T-helper 2 cell (primary cell): ENCODE measurements around the gene AGPAT1.
"Not testable (repeated sequence)": the region's sequence is repeated elsewhere in the genome, so short reads cannot be mapped to it uniquely, and the experiment has no call there.

Source experiments
- DNase-seq, 5 experiments: peaks; one replicate each; pipeline versions ENCODE4 v3.0.0 to v3.0.0-alpha.2; 2012 to 2022

AGPAT1 gene

GRCh38 chr6:32198866-32199265 is 23.0 kb upstream of the AGPAT1 start:
- no peak for DNase-seq

DNA sequence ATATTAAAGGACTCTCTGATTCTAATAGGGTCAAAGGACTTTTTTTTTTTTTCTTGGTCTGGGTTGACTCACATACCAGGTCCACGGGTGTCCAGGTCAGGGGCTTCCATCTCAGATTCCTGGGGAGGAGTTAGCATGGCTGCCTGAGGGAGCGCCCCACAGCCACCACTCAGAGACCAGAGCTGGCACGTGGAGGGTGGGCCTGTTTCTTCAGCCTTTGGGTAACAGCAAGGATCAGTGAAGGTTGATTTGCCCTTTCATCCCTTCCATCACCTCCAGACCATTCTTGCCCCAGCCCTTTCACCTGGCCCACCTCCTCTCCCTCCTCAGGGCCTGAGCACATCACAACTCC is 22.4 kb upstream of the AGPAT1 start:
- DNase-seq, result no peak

DNA sequence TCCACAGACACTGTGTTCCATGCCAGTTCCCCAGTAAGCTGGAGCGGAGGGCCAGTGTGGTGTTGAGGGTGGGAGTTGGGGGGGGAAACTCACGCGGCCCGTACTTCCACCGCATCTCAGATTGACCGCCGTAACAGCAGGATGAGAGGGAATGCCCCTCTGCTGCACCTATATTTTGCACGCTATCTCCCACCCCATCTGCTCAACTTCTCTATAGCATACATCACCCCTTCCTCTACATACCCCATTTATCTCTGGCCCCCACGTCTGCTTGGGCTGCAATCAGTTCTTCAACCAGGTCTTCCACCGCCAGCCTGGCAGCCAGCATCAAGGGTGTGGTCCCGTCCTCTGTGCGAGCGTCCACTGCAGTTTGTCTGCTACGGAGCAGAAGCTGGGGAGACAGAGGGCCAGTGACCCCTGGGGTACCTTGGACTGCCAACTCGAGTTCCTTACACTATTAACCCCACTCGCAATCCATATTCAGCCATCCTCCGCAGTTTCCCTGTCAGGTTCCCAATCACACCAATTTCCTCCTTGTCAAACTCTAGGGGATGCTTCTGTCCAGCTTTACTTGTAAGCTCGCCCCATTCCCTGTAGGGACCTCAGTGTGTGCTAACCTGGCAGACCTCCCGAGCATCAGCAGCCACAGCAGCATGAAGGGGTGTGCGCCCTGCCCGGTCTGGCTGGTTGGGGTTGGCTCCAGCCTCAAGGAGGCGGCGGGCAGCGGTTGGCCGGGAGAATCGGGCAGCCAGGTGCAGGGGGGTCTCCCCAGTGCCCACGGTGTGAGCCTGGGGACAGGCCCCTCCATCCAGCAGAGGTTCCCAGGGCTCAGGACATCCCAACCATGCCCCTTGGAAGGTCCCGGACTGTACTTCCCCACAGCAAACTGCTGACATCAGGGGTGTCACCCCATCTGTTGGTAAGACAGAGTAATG is 21.1 kb upstream of the AGPAT1 start:
- no peak for DNase-seq

- peak; percentile 20 to 67 (median 37) for DNase-seq
Observed at GRCh38 chr6:32195902-32196681, 20.2 kb upstream of the AGPAT1 start.

DNA sequence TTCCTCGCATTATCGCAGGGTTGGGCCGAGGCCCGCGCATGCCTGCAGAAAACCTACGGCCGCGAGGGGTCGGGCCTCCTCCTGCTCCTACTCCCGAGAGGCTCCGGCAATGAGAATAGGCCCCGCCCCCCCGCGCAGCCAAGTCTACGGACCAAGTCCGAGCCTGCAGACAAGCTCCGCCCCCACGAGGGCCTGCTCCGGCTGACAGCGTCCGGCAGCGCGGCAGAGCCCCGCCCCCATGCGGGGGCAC is 19.7 kb upstream of the AGPAT1 start:
- peak; percentile 98 to 100 (median 100) for DNase-seq

GRCh38 chr6:32194825-32195651 is 19.2 kb upstream of the AGPAT1 start:
- DNase-seq, result peak in 1 of 5 experiments; percentile 63

DNA sequence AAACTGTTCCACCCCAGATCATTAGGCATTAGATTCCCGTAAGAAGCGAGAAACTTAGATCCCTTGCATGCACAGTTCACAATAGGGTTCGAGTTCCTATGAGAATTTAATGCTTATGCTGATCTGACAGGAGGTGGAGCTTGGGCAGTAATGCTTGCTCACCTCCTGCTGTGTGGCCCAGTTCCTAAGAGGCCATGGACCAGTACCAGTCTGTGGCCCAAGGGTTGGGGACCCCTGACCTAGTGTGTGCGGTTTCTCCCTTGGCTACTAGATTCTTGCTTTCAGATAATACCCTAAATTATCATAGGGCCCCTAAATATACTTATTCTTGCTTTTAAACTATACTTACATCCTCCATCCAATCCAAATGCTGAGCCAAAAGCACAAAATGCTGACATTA is 18.5 kb upstream of the AGPAT1 start:
- DNase-seq, result no peak

GRCh38 chr6:32193096-32193495 is 17.2 kb upstream of the AGPAT1 start:
- DNase-seq, result not testable (repeated sequence)

DNA sequence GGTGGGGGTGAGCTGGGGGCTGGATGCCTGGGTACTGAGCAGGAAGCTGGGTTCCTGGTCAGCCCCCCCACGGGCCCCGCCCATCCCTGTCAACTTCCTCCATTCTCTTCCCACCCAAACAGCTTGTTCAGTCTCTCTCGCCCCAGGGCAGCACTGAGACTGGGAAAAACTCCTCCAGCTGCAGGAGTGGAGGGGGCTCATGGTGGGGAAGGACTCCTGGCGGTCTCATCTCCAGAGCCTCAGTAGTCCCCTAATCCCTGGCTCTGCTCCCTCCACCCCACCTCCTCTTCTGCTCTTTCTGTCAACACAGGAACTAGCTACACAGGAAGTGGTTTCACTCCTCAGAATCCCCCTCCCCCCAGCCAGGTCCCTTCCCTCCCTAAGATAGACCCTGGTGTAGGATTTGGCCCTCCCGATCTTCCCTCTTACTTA is 16.7 kb upstream of the AGPAT1 start, which contains the start of gene GPSM3:
GPSM3 (minus strand) TSS at position 36 of the 432 bp plus-strand sequence. CDS start 130 bp downstream, outside the sequence.
- peak in 4 of 5 experiments; percentile 13 to 86 (median 50) for DNase-seq

GRCh38 chr6:32191696-32192607 is 16.1 kb upstream of the AGPAT1 start:
- DNase-seq, result peak in 2 of 5 experiments; percentile 25 to 32

- DNase-seq, result no peak
Observed at GRCh38 chr6:32190911-32191677, 15.2 kb upstream of the AGPAT1 start.

- peak; percentile 49 to 95 (median 67) for DNase-seq
Observed at GRCh38 chr6:32190054-32190851, 14.4 kb upstream of the AGPAT1 start, which contains the start of gene PBX2. Gene PBX2, minus strand, starts transcription at chr6:32190202. Its CDS starts 287 bp downstream, at chr6:32189915.

GRCh38 chr6:32189742-32190053 is 13.8 kb upstream of the AGPAT1 start:
- peak in 1 of 5 experiments; percentile 23 for DNase-seq

DNA sequence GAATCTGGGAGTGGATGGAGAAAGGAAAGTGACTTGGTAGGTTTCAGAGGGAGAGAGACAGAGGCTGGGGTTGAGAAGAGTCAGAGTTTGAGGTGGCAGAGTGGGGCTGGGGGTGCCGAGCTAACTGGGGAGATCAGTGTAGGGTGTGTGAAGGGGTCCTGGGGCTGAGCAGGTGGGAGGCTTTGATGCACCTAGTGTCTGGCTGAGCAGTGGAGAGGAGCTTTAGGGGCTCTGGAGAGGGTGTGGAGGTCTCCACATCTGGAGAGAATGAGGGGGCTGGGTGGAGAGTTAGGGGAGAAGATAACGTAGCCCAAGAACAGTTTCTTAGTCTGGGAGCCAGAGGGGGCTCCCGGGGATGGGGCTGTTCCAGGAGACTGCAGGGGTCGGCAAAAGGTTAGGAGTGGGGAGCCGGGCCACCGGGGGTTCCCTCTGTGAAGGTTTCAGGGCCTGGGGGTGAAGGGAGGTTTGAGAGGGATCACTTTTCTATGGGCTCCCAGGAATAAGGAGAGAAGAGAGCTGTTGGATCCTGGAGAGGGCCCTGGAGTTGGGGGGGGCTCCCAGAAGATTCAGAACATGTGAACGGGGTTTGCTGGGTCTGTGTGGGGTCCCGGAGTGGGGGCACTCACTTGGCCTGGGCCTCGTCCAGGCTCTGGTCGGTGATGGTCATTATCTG is 13.3 kb upstream of the AGPAT1 start:
- DNase-seq, result no peak

- no peak for DNase-seq
Observed at GRCh38 chr6:32188381-32189068, 12.6 kb upstream of the AGPAT1 start.

DNA sequence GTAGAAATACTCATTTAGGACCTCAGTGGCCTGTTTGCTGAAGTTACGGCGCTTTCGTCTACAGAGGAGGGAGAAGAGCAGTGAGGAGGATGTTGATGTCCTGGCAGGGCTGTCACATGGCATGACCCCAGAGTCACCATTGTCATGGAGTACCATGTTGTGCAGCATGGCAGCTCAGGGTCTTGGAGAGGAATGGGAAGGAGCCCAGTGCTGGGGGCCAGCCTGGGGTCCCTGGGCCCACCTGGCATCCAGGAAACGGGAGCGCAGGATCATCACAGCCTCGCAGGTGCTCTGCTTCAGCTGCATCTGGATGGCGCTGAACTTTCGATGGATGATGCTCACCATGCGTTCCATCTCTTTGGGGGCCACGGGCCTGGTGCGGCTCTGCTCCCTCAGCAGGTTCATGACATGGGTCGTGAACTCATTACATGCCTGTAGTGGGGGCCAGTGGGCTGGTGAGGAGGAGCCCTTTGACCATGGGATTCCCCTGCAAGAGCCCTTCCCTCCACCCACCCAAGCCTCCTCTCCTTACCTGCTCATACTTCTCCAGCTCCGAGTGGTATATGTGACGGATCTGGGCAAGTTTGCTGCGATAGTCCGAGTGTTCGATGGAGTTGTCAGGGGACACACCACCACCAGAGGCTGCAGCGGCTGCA is 12.0 kb upstream of the AGPAT1 start:
- not testable (repeated sequence) for DNase-seq

DNA sequence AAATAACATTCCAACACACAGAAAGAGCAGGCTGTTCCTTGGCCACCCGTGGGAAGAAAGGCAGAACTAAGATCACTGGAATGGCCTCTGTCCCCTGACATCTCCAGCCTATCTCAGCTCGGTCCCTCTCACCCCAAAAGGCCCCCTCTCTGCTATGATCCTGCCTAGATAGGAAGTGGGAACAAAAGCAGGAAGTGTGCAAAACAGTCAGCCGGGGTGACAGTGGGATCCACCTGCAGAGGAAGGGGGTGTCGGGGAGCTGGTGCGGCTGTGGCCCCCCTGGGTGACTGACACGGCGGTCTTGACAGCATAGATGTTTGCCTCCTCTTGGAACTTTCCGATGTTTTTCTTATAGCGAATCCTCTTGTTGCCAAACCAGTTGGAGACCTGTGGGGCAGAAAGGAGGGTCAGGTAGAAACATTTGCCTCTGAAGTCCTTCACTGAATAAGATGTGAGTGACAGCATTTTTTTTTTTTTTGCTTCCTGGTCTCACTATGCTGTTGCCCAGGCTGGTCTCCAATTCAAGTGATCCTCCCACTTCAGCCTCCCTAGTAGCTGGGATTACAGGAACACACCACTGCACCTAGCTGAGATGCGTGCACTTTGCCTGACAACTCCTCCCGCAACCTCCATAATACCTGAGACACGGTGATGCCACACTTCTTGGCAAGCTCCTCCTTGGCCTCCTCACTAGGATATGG is 11.3 kb upstream of the AGPAT1 start:
- DNase-seq, result no peak
